GM19324 (cell line): ENCODE data around the gene ADAMTS12.

Experiments used
- ATAC-seq: cut with Tn5 transposase; IDR thresholded peaks from one replicate; pipeline ENCODE4 v1.9.1; 2021; ENCODE audit warnings: mild to moderate bottlenecking, moderate library complexity; ENCODE audit not compliant: unreplicated experiment, low FRiP score

ADAMTS12 gene

DNA sequence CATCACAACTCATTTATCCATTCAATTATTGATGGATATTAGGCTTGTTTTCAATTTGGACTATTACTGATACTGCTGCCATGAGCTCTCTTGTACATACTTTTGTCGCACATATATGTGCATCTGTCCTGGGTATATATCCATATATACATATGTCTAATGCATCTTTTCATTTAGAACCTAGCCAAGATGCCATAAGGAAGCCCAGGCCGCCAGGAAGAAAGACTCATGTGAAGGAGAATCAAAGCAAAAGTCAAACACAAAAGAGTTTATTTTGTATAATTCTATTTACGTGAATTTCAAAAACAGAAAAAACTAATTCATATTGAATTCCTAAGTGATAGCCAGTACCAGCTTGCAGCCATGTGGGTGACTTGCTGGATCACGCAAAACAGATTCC lies 79.0 kb downstream of the ADAMTS12 start:
- no peak for ATAC-seq

DNA sequence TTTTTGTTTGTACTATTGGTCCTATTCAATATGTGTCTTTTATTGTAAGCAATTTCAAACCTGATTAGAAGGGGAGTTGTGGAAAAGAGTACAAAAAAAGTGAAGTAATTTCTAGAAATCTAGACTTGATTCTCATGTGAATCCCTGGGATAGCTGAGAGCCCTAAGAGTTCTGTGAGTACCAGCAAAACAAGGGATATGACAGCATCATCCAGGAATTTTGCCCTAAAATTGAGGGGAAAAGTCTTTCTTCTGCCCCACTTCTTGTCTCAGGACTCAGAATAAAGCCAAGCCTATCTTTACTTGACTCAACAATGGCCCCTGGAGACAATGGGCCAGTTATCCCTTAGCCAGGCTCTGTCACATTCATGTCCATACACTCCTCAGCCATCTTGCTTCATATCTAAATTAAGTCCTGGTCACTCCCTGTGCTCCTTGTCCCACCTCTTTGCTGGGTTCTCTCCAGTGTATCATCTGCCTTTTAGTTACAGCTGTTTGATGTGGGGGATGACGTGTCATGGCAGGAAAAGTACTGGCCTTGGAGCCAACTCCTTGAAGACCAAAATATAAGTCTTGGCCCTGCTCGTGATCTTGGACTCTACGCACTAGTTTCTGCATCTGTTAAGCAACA lies 81.2 kb downstream of the ADAMTS12 start:
- no peak for ATAC-seq

DNA sequence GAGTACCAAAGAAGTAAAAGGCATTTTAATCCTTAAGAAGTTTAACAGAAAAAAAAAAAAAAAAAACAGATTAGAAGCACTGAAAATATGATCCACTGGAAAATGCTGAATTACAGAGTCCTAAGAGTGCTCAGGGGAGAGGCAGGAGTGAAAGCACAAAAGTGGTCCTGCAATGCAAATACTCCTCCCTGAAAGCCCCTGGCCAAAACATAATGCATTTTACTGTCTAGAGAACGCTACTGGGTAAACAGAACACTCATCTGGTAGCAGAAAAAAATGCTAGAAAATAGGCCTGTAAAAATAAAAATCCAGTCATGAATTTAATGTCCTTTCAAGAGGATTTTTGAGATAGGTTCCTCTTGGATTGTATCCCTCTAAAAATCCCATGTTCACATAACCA lies 81.9 kb downstream of the ADAMTS12 start:
- no peak for ATAC-seq

DNA sequence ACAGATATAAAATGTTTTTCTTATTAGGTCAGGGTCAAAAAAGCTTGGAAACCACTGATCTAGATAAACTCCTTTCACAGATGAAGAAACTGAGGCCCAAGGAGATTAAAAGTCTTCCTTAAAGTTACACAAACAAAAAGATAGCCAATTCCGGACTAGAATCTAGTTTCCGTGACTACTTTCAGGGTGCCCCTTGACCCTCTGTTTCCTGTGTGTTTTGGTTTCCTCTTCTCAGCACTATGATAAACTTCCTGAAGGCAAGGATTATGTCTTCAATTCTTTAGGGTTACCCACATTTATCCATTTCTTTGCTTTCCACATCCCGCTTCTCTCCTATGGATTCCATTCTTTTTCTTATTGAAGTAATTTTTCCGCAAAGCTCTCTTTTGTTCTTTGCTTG lies 83.1 kb downstream of the ADAMTS12 start:
- no peak for ATAC-seq

DNA sequence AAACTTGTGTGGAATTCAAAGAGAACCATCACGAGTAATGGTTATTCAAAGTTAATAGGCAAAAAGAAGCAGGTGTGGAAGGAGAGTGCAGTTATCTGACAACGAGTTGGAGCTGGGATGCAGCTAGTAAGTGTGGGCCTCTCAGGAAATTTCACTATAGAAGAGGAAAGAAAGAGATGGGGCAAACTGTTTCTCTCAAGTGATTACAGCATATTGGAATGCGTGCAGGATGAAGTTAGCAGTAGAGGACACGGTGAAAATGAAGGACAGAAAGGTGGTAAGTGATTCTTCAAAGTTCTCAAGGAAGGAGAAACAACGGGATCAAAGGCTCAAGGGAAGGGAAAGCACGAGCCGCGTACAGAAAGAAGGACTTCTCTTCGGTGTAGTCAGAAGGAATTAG lies 84.0 kb downstream of the ADAMTS12 start:
- no peak for ATAC-seq

DNA sequence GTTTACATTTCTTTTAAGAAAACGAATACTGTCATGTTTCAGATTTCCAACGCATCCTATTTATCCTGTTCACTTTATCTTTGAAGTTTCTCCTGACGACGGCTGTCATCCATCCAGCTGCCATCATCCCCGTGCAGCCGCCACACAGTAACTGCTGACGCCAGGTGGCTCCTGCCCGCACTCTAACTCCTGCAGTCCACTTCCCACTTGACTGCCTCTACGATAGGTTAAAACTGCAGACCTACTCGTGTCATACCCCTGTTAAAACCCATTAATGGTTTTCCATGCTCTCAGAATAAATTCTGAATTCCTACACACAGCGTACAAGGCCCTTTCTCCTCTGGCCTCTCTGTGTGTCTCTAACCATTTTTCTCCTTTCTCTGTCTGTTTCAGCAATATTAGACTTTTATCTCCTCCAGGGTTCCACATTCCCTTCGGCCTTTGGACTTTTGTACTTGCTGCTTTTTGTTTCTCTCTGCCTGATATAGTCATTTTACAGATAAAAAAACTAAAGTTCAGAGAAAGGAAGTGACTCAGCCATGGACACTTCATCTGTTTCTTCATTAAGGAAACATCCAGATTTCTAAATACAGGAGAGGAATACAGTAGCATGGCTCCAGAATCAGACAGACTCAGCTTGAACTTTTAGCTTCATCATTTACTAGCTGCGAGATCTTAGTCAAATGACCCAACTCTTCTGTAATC lies 84.9 kb downstream of the ADAMTS12 start:
- ATAC-seq, result no peak

DNA sequence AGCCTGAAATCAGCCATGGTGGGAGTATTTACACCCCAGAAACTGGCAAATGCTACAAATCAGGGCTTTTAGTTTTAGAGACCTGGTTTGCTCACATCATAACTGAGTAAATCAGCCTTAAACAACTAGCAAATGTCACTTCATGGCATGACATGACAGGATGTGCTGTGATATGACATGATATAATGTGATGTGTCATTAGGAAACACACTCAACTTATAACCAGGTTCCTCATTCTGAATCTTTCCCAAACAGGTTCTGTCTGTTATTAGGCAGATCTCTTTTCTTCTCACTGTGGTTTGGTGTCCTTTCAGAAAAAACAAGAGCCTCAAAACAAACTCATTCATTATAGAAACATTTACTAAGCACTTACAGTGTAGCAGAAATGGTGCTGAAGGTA lies 90.5 kb downstream of the ADAMTS12 start:
- ATAC-seq, result no peak

DNA sequence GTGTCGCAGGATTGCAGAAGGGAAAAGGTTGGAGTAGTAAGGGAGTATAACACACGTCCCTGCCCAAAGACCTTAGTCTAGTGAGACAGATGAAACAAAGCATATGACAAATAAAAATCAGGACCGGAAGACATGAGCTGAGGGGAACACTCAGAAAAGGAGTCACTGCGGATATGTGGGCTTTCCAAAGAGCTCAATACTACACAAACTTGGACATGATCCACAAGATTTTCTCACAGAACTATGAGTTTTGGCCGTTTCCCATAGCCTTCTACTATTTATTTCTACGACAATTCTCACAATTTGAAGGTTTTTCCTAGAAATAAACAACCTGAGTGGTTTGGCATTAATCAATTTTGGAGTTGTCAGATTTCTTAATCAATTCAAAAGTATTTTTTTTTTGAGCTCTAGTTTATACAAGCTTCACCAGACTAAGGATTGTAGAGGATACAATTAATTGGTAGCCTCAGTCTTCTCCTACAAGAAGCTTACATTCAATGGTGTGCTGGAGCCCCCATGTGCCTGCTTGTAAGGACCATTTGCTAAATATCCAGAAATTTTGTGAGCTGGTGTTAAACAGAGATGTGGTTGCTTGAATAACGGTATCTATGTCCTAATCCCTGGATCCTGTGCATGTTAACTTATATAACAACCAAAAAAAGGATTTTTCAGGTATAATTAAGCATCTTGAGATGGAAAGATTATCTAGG lies 91.4 kb downstream of the ADAMTS12 start:
- no peak for ATAC-seq

DNA sequence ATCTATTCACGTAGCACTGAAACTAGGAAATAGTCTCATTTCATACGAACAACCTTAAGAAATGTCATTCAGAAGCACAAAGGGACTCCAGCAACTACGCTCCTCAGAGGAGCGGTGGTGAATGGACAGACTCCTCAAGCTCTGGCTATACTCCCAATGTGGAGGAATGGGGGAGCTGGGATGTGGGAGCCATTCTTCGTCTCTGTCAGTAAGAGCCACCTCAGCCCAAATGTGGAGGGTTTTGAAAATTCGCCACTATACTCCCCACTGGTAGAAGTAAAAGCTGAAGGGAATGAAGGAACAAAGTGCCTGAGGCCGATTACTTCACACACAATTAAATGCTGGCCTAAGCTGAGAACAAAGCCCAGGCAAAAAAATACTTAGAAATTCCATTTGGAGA lies 96.3 kb downstream of the ADAMTS12 start:
- ATAC-seq, result no peak

DNA sequence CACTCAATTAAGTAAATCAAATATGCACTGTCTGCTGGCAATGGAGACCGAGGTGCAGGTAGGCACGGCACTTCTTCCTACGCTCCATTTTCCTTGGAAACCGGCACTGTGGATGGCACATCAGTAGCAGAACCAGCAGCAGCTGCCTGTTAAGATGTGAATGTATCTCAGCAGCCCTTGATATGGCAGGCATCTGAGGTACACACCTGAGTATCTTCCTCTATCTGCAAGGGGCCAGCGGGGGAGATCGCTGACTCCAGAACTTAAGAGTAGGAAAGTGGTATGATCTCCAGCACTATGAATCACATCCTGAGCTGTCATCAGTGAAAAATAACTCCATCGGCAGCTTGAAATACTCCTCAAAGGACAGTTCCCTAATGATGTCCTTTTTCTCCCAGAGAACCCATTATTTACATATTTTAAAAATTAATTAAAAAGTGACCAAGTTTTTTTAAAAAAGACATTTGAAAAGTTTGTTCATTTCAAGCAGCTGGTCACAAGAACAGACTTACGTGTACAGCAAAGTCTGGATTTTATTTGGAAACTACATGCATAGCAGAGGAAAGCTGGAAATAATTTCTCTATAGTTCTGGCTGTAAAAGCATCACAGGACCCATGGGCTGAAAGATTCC lies 97.1 kb downstream of the ADAMTS12 start:
- ATAC-seq, result no peak

DNA sequence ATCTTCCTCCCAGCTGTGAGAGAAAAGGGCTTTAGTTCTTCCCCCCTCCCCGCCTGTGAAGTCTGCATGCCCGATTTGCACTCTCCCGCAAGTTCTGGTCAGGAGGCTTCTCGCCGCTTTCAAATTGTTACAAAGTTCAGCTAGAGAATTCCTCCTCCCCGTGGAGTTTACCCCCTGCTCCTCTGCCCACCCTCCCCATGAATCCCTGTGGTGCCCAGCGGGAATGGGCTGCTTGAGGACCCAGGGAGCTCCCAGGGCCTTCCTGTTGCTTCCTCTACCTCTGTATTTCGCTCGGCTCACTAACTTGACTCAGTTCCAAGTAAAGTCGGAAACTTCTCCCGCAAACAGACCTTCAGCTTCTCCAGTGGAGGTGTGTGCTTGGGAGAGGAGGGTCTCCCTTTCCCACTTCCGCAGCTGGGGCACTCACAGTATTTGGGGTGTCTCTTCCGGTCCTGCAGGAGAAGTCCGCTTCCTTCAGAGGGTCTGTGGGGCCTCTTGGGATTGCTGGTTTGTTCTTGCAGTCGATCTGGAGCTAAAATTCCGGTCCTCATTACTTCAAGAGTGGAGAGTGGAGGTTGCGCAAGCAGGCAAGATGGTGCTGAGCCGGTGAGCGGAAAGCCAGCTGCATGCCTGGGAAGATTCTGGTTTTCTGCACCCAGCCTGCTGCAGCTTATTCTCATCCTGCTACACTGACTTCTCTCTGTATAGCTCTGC lies 97.8 kb downstream of the ADAMTS12 start:
- ATAC-seq, result no peak

DNA sequence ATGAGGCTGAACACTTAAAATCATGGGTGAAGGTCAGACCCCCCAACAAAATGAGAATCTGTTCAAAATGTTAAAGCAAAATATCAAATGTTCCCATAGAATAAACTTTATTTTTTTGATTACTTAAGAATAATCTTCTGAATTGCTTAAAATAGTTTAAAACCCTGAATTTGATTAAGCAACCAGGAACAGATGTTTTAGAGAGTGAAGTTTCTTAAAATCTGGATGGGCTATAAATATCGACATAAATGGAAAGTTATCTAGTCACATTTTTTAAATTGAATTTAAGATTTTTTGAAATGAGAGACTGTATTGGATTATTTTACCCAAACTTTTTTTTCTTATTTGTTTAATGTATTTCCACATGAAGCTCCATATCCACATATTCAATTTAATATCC lies 98.5 kb downstream of the ADAMTS12 start:
- no peak for ATAC-seq

DNA sequence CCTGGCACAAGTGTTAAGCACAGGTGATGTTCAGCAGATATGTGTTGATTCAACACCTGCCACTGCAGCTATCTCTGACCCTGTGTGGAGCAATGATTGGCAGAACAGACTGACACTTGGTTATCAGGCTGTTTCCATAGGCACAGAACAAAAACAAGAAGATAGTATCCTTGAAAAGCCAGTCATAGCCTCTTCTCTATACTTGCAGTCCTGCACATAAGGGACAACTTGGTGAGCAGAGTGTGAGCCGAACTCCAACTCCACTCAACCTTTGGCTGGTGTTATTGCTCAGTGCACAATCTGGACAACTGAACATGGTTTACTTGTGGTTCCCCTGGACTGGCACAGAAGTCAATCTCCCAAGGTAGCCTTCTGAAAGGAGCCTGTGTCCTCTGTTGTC lies 99.2 kb downstream of the ADAMTS12 start:
- no peak for ATAC-seq

DNA sequence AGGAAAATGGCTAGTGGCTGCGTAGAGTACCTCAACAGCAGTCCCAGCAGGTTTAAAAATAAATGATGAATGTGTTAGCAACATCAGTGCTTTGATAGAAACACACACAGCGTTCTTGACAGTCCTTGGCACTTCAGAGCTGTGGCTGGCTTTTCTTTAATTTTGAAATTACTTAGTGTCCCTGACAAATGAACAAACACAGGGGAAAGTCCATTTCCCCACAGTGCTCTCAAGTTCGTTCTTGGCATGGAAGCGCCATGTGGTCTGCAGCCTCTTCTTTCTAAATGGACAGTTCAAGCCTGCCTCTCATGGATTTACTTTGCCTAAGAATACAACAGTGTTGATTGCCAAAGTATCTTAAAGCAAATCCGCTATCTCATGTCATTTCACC lies 102.2 kb downstream of the ADAMTS12 start:
- no peak for ATAC-seq

DNA sequence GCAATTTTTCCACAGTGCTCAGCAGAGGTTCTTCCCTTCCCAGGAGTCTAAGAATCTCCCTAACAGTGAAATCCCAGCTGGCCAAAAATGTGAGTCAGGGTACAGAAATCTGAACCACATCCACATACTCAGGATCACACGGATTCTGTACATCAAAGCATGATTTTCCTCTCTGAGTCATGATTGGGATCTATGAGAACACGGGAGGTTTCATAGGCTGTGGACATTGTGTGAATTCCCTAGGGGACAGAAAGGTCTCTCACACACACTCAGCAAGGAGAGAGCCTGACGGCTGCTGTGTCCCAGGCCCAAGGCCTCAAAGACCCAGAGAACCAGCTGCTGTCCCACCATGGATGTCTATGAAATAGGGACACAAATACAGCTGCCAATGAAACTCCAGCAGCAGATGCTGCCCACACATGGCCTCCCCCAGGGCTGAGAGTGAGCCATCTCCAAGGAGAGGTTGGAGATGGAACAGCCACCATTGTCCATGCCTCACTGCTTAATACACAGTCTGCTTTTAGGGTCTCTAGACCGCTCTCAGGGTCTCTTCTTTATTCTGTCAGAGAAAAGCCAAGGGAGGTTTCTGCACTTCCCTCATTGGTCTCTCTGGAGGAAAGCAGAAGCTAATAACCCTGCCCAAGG lies 102.7 kb downstream of the ADAMTS12 start:
- no peak for ATAC-seq

DNA sequence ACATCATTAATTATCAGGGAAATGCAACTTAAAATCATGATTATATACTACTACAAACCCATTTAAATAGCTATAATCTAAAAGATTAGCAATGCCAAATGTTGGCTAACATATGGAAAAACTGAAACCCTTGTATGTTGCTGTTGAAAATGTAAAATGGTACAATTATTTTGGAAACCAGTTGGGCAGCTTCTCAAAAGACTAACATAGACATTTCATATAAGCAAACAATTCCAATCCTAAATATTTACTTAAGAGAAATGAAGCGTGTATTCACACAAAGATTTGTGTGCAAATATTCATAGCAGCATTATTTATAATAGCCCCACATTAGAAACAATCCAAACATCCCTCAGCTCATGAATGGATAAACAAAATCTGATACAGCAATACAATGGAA lies 106.2 kb downstream of the ADAMTS12 start:
- ATAC-seq, result no peak

DNA sequence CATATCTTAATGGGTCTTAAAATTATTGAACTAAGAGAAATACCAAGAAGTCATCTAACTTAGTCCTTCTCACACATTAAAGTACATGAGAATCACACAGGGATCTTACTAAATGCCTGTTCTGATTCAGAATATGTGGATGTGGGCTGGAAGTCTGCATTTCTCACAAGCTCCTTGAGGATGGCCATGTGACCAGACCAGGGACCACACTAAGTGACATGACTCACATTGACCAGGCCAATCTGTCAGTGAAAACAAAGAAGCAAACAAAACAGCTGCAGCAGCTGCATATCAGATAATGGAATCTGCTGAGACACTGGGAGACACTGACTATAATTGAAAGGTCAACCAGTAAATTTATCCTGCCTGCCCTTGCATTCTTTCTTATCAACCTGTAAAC lies 110.5 kb downstream of the ADAMTS12 start:
- no peak for ATAC-seq

DNA sequence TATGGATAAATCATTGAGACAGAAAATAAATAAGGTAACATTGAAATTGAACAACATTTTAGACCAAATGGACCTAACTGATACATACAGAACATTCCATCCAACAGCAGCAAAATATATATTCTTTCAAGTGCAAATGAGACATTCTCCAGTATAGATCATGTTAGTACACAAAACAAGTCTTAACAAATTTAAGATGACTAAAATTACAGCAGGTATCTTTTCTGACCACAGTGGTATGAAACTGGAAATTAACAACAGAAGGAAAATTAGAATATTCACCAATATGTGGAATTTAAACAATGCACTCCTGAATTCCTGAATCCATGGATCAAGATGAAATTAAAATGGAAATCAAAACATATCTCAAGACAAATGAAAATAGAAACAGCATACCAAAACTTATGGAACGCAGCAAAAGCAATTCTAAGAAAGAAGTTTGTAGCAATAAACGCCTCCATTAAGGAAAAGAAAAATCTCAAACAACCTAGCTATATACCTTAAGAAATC lies 115.6 kb downstream of the ADAMTS12 start:
- no peak for ATAC-seq

DNA sequence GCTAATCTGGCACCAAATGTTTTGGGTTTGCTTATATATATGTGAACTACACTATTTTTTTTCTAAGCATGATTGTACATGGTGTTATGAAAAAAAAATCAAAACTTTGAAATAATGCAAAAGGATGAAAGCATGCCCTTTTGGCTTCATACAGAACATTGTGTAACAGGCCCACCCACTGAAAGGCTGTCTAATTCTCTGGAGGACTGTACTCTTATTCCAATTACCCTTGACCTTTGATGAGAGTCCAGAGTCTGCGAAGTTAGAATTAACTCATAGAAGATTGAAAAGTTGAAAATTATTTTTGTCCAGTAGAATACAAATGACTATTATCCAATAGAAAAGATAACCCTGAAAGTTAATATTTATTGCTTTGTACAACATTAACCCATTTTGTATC lies 117.4 kb downstream of the ADAMTS12 start:
- ATAC-seq, result no peak

DNA sequence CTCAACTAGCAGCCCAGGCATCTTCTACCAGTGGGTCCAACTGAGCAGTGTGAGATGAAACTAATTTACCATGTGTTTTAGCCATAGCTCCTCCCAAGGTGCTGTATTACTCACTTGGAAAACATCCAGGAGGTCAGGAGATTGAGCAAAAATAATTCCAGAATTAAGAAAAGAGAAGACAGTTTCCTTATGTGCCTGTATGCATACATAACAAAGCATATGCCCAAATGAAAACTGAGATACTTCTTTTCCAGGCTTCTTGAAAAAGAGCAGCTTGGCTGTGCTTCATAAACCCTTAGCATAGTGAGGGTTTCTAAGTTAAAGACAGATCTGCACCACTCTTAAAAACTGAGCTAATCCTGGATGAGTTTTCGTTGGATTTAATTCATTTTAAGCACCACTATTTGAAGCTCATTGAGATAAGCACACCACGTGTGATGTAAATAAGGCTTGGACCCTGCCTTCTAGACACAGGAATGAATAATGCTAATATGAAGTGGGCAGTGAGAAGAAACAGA lies 119.4 kb downstream of the ADAMTS12 start:
- ATAC-seq, result no peak
